GM19463 (cell line): ENCODE results near the gene RFX5.

ENCODE experiments used
- ATAC-seq: cut with Tn5 transposase; IDR thresholded peaks from one replicate; pipeline ENCODE4 v1.9.1; 2021; ENCODE audit warnings: mild to moderate bottlenecking, moderate library complexity; ENCODE audit not compliant: unreplicated experiment

Gene RFX5

DNA sequence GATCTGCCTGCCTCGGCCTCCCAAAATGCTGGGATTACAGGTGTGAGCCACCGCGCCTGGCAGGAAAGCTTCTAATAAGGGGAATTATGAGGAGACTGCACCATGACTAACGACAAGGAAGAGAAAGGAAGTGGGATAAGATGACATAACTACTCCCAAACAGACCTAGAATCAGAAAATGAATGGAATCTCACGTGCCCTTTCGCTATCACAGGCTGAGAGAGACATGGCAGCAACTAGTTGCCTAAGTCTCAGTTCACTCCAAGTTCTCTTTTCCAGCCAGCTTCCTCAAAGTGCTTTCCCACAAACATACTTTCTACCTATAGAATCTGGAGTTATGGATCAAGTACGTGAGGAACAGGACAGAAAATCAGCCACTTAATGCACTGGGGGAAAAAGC is 21.8 kb downstream of the RFX5 start:
- no peak for ATAC-seq

- ATAC-seq, result no peak
Observed at GRCh38 chr1:151324390-151324930, 22.6 kb downstream of the RFX5 start.

GRCh38 chr1:151318975-151319374 is 28.1 kb downstream of the RFX5 start:
- no peak for ATAC-seq

GRCh38 chr1:151315565-151316235 is 31.4 kb downstream of the RFX5 start:
- no peak for ATAC-seq

GRCh38 chr1:151314137-151314875 is 32.7 kb downstream of the RFX5 start:
- ATAC-seq, result no peak

GRCh38 chr1:151313501-151313900 is 33.6 kb downstream of the RFX5 start:
- ATAC-seq, result no peak

DNA sequence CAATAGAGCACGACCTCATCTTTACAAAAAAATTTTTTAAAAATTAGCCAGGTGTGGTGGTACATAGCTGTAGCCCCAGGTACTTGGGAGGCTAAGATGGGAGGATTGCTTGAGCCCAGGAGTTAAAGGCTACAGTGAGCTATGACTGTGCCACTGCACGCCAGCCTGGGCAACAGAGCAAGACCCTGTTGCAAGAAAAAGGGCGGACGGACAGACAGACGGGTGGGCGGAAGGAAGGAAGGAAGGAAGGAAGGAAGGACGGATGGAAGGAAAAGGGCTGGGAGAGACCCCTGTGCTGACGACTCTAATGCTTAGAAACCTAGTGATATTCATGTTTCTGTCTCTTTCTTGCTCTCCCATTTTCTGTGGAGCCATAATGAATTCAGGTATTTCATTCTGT is 34.2 kb downstream of the RFX5 start:
- ATAC-seq, result no peak

DNA sequence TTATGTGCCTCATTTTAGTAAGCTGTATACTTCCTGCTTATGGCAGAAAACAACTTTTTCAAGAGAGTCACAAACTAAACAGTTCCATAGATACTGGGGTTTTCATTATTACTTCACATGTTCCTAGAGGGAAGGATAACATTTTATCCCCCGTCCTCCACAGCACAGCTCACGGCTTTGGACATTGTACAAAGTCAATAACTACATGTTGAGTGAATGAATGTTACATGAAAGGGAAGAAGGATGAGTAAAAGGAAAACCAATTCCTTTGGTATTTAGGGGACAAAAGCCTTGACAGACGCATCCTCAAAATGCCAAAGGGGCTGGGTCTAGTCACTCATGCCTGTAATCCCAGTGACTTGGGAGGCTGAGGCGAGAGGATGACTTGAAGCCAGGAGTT is 34.6 kb downstream of the RFX5 start:
- no peak for ATAC-seq

DNA sequence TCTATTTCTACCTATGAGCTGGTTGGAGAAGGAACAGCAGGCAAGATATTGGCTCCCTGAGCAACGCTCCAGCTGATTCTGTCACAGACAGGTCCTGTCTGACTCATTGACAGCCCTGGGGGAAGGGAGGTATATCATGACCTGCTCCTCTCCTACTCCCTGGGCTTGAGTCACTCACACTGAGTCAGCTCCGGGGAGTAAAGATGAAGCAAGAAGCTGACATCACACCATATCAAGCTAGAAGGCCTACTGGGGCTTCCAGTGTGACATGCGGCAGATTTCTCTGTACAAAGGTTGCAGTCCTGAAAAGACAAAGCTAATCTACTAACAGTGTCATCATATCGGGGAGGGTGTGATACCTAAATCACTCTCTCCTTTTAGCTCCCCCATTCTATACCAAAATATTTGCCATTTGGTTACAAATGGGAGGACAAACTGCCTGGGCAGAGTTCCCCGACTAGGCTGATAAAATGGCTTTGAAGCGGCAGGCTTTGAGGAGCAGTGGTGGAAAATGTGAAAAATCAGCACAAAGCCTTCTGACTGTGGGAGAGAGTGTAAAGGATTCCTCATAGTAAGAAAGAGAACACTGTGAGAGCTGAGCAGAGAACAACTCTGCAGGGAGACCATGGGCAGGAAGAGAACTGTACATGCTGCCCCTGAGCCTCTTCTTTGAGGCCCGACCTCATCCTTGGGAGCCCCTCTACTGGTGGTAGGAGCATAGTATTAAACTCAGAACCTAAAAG is 35.3 kb downstream of the RFX5 start:
- no peak for ATAC-seq

GRCh38 chr1:151311011-151311410 is 36.0 kb downstream of the RFX5 start:
- no peak for ATAC-seq

DNA sequence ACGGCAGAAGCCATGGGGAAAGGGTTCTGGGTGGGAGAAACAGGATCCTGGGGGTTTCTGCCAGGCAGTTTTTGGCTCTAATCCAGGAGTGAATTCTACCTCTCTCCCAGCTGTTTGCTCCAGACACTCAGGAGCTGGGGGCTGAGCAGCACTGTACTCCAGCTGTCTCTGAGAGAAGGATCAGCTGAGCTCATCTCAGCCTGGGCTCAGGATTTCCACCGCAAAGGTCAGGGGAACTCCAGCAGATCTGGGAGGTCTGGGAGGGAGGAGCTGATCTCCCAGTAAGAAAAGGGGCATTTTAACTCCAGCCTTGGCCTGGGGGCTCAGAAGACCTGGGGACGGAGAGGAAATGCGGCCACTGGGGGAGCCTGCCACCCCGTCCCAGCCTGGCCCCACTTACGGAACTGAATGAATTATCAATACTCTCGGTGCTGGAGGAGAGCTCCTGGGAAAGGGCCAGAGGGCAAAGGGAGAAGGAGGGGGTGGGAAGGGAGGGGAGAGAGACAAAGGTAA is 37.2 kb downstream of the RFX5 start:
- ATAC-seq, result no peak

DNA sequence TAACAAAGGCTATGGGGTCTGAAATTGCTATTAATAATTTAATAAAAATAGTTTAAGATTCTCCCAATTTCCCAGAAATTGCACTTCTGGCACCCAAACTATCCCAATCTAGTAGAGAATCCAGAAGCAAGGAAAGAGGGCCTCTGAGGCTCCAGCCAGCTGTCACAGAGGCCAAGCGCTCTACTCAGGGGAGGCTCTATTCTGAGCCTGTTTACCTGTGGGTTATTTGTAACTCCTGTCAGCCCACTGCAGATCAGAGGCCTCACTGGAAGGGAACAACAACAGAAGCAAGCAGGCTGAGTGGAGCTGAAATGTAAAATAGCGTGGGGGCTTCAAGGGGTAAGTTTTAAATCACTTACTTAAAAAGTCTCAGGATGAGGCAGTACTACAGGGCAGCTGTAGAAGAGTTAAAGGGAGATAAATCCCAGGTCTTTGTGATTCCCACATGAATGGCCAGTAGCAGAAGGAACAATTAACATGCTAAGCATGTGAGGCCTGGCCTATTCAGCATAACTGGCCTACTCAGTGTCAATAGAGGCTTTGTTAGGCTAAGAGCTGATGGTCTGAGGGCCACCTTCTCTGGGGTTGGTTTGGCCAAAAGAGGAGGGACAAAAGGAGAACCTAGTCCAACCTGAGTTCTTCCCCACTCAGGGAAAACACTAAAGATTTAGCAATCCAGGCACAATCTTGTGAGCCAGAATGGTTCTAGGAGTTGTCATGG is 52.1 kb downstream of the RFX5 start:
- no peak for ATAC-seq

DNA sequence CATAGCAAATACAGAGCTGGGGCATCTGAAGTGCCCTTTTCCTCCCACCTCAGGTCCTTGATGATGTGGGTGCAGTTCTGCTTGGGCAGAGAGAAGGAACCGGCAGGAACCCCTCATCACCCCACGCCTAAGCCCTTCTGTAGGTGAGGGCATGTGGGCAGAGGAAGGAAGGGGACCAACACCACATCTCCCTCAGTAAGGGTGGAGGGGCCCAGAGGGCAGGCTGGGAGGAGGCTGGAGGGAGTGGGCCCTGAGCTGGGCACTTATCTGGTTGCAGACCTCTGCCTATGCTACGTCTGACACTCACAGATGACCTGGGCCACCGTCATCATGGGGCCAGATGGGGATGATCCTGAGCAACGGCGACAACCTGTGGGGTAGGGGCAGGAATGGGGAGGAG is 54.0 kb downstream of the RFX5 start:
- no peak for ATAC-seq

DNA sequence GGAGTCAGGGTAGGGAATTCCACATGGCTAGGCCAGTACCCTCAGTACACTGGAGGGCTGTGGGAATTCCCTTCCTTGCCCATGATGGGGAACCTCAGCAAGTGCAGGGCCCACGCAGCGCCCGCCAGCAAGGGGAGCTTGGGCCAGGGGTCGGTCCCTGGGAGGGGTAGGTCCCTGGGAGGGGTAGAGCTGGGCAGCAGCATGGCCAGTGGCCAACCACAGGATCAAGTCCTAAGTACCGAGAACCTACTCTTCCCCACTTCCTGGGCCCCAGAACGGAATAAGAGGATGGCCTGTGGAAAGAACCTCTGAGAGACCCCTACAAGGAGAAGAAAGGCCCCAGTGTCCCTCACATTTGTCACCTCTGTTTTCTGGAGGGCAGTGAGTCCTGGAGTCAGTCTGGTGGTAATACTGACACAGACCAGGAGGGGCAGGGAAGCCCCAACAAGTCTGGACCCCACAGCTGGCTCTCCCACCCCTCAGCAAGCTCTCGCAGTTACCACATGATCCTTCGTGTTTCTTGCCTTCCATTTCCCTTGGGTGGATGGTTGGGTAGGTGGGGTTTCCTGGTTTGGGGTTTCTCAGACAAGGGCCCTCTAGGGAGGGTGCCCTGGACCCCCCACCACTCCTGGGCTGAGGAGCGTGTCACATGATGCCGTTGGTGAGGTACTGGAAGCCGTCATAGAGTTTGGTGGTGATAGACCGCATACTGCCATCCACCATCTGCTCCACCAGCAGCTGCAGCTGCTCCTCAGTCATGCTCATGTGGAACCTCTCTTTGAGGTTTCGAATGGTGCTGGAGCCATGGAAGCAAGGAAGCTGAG is 54.6 kb downstream of the RFX5 start:
- no peak for ATAC-seq

DNA sequence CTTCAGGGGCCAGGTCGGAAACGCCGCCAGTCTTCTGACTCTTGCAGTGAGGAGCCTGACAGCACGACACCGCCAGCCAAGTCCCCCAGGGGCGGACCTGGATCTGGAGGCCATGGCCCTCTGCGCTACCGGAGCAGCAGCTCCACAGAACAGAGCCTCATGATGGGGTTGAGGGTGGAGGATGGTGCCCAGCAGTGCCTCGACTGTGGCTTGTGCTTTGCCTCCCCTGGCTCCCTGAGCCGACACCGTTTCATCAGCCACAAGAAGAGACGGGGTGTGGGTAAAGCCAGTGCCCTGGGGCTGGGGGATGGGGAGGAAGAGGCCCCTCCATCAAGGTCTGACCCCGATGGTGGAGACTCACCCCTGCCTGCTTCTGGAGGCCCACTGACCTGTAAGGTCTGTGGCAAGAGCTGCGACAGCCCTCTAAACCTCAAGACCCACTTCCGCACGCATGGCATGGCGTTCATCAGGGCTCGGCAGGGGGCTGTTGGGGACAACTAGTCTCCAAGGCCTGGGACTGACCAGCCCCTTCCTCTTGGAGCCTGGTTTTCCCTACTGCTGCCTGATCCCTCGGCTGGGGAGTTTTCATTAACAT is 56.2 kb downstream of the RFX5 start:
- ATAC-seq, result no peak
